Lower leg skin (tissue), 4 donors: ENCODE results near the gene C2orf76. TPM values are rescaled to one million over a fixed set of nuclear protein-coding genes. Genes with fewer than 3 reads are reported as not detected.

ENCODE experiments used
- DNase-seq, 2 donors: peaks; one replicate each; pipeline ENCODE4 v3.0.0-alpha.2; 2019; ENCODE audit warnings: low spot score in 2 of 2
- H3K4me3 ChIP-seq: fragments of 200-600 bp; sonication (generic); 2 replicates; pipeline ENCODE4 v1.5.1; 2017; ENCODE audit warnings: mild to moderate bottlenecking, low read depth; ENCODE audit not compliant: poor library complexity, severe bottlenecking
- CTCF ChIP-seq, 3 donors: fragments of 450-650 bp; IDR thresholded peaks; one replicate each; pipeline ENCODE4 v1.5.1; 2016; ENCODE audit warnings: antibody characterized with exemption in 3 of 3, mild to moderate bottlenecking in 3 of 3, moderate library complexity in 2 of 3
- POLR2A ChIP-seq, 2 donors: fragments of 450-650 bp; IDR thresholded peaks; one replicate each; pipeline ENCODE4 v1.6.1; 2016 to 2017; ENCODE audit warnings: antibody characterized with exemption in 2 of 2, mild to moderate bottlenecking in 1 of 2, moderate library complexity in 1 of 2
- WGBS, 2 donors: methylation state at CpG; one replicate each; pipeline ENCODE4 v1.1.5; 2018; 5-methylcytosine and 5-hydroxymethylcytosine counted together
- intact Hi-C: fragments of 100-400 bp; cut with DNase I; formaldehyde crosslinking; loops from one replicate; pipeline ENCODE4 v1.15.0; 2023; ENCODE audit warnings: low total_unique reads
- total RNA-seq, 4 donors: library from RNA; depleted of rRNA; stranded (reverse); fragments of >200 nt; gene quantifications; one replicate each; pipeline ENCODE4 v1.1.0, GENCODE V29; 2016

The C2orf76 gene
- 10 to 100 TPM; 13.3 to 18.3 (median 16.7) TPM for total RNA-seq

GRCh38 chr2:119366649-119367471 is at the start of gene C2orf76, which contains the start of gene DBI:
C2orf76 (minus strand) TSS chr2:119366834; CDS start chr2:119339959, 26,875 bp downstream.
DBI (plus strand) TSS chr2:119366977; CDS start chr2:119367052, 75 bp downstream.
- TF ChIP-seq POLR2A (IDR thresholded peaks at IDR 0.05) (peak in 1 of 2 donors; percentile 1), CTCF (IDR thresholded peaks at IDR 0.05) (no peak)
- intact Hi-C loops = no loop called here
- peak; percentile 94 to 98 for DNase-seq
- 0% methylated on average over 44 to 46 of the region's 65 CpGs for WGBS, 2 donors
- peak within 1 kb of the TSS; percentile 85 for H3K4me3 ChIP-seq

GRCh38 chr2:119415630-119416029 is 49.0 kb upstream of the C2orf76 start:
- intact Hi-C loops = no loop called here
- no peak for TF ChIP-seq CTCF (IDR thresholded peaks at IDR 0.05)
- no peak for TF ChIP-seq POLR2A (IDR thresholded peaks at IDR 0.05)
- 52 to 76% methylated on average over 1 of the region's 1 CpG for WGBS, 2 donors
- no peak overlapping the region for H3K4me3 ChIP-seq
- DNase-seq = no peak

GRCh38 chr2:119414894-119415293 is 48.3 kb upstream of the C2orf76 start:
- intact Hi-C loops = no loop called here
- TF ChIP-seq POLR2A (IDR thresholded peaks at IDR 0.05) = no peak
- no peak for TF ChIP-seq CTCF (IDR thresholded peaks at IDR 0.05)
- no peak overlapping the region for H3K4me3 ChIP-seq
- 77 to 85% methylated on average over 3 of the region's 3 CpGs for WGBS, 2 donors
- DNase-seq = peak in 1 of 2 donors; percentile 26

GRCh38 chr2:119409506-119409905 is 42.9 kb upstream of the C2orf76 start:
- DNase-seq = no peak
- H3K4me3 ChIP-seq = no peak overlapping the region
- WGBS, 2 donors = 75 to 79% methylated on average over 4 of the region's 4 CpGs
- TF ChIP-seq CTCF (IDR thresholded peaks at IDR 0.05) = no peak
- TF ChIP-seq POLR2A (IDR thresholded peaks at IDR 0.05) = no peak
- intact Hi-C loops = no loop called here

- intact Hi-C loops = no loop called here
- peak; percentile 53 to 88 for DNase-seq
- H3K4me3 ChIP-seq = no peak overlapping the region
- TF ChIP-seq POLR2A (IDR thresholded peaks at IDR 0.05) (no peak), CTCF (IDR thresholded peaks at IDR 0.05) (no peak)
- 38 to 55% methylated on average over 5 of the region's 5 CpGs for WGBS, 2 donors
Measured at GRCh38 chr2:119408221-119408619, 41.6 kb upstream of the C2orf76 start.
